GM12878 (cell line): ENCODE data around the gene SQSTM1.

Experiments
- CHD2 ChIP-seq: IDR thresholded peaks from 2 replicates; pipeline ENCODE4 v1.6.1; 2011; ENCODE audit warnings: low read depth, low read length, improper control_type of control experiment, borderline replicate concordance
- CTCF ChIP-seq, 3 experiments: IDR thresholded peaks in 2 of 3; conservative IDR thresholded peaks in 1 of 3; 2 replicates each; pipeline ENCODE4 v1.5.1; 2011; ENCODE audit warnings: low read depth in 3 of 3, low read length in 3 of 3, mild to moderate bottlenecking in 3 of 3, control low read depth in 2 of 3, moderate library complexity in 2 of 3, inconsistent platforms in 1 of 3, mixed read lengths in 1 of 3; ENCODE audit not compliant: control insufficient read depth in 2 of 3, insufficient read depth in 1 of 3; ENCODE audit errors: extremely low read depth in 1 of 3
- EP300 ChIP-seq, 2 experiments: fragments of 150-350 bp in 1 of 2; IDR thresholded peaks; 2 replicates each; pipeline ENCODE4 v1.6.1; 2011 to 2012; ENCODE audit warnings: low read depth in 2 of 2, low read length in 2 of 2, borderline replicate concordance in 1 of 2, improper control_type of control experiment in 1 of 2, inconsistent platforms in 1 of 2; ENCODE audit not compliant: control insufficient read depth in 1 of 2
- EZH2 ChIP-seq: IDR thresholded peaks from 2 replicates; pipeline ENCODE4 v1.6.1; 2012; ENCODE audit warnings: low read depth, mild to moderate bottlenecking, control low read depth, inconsistent platforms, low read length, borderline replicate concordance; ENCODE audit not compliant: control insufficient read depth
- FOXM1 ChIP-seq: IDR thresholded peaks from 2 replicates; pipeline ENCODE4 v1.6.1; 2012; ENCODE audit warnings: low read depth, mild to moderate bottlenecking, inconsistent platforms, low read length, moderate library complexity
- JUNB ChIP-seq: IDR thresholded peaks from 2 replicates; pipeline ENCODE4 v1.6.1; 2016; ENCODE audit warnings: antibody characterized with exemption, mild to moderate bottlenecking
- NBN ChIP-seq: fragments of 450-650 bp; IDR thresholded peaks from 2 replicates; pipeline ENCODE4 v1.6.1; 2016
- PML ChIP-seq: IDR thresholded peaks from 2 replicates; pipeline ENCODE4 v1.6.1; 2012; ENCODE audit warnings: low read length, inconsistent platforms
- POLR2A ChIP-seq: IDR thresholded peaks from 2 replicates; pipeline ENCODE4 v1.6.1; 2011; ENCODE audit warnings: low read depth, mild to moderate bottlenecking, low read length
- SPI1 ChIP-seq: IDR thresholded peaks from 2 replicates; pipeline ENCODE4 v1.6.1; 2011; ENCODE audit warnings: low read depth, mild to moderate bottlenecking, low read length, moderate library complexity, borderline replicate concordance; ENCODE audit not compliant: insufficient read depth
- YBX1 ChIP-seq: fragments of 450-650 bp; IDR thresholded peaks from 2 replicates; pipeline ENCODE4 v1.6.1; 2016; ENCODE audit warnings: antibody characterized with exemption

- TF ChIP-seq SPI1 (no peak), PML (no peak), CHD2 (no peak), EZH2 (no peak), CTCF (IDR thresholded peaks at IDR 0.05 in 2 of 3, conservative IDR thresholded peaks at IDR 0.05 in 1 of 3; ENCODE audit: control insufficient read depth in 2 of 3, extremely low read depth in 1 of 3, insufficient read depth in 1 of 3, low read depth in 3 of 3, low read length in 3 of 3) (no peak), POLR2A (no peak), FOXM1 (no peak), YBX1 (no peak), NBN (no peak), JUNB (no peak), EP300 (IDR thresholded peaks at IDR 0.05; ENCODE audit: borderline replicate concordance in 1 of 2, control insufficient read depth in 1 of 2, low read depth in 2 of 2, low read length in 2 of 2) (no peak)
Observed at GRCh38 chr5:179879003-179879689, 58.4 kb downstream of the SQSTM1 start.
